WTC11 (cell line): Measurements from ENCODE around the gene RASA2. TPM values are rescaled to one million over a fixed set of nuclear protein-coding genes. Genes with fewer than 3 reads are reported as not detected.
A peak's percentile ranks its signal among the peaks of the same experiment; 100 is the strongest.

Experiments used
- ATAC-seq: fragments of 200-7000 bp; cut with Tn5 transposase; 2 replicates; pipeline ENCODE4 v1.10.0; 2021; ENCODE audit warnings: mild to moderate bottlenecking, moderate library complexity
- CTCF ChIA-PET: fragments of 300-600 bp; sonication (Branson Sonifier 250); formaldehyde crosslinking; loops from one replicate; lab custom pipeline; 2021; ENCODE audit warnings: antibody characterized with exemption; lab: Charles Lee
- POLR2A ChIA-PET: fragments of 350-600 bp; sonication (Branson Sonifier 250); formaldehyde crosslinking; loops from one replicate; lab custom pipeline; 2021; ENCODE audit warnings: antibody characterized with exemption; lab: Charles Lee
- DNase-seq: peaks from one replicate; pipeline ENCODE4 v3.0.0; 2021; ENCODE audit warnings: low spot score
- H3K27ac Mint-ChIP-seq: 2 replicates; pipeline ENCODE4 v1.8.0; 2021; ENCODE audit warnings: mixed read lengths
- H3K27me3 Mint-ChIP-seq: 2 replicates; pipeline ENCODE4 v1.8.0; 2021; ENCODE audit warnings: low read depth, mild to moderate bottlenecking, moderate library complexity, mixed read lengths
- H3K36me3 Mint-ChIP-seq: 2 replicates; pipeline ENCODE4 v1.8.0; 2021; ENCODE audit warnings: mixed read lengths
- H3K4me1 Mint-ChIP-seq: 2 replicates; pipeline ENCODE4 v1.8.0; 2022; ENCODE audit warnings: mixed read lengths
- H3K4me3 Mint-ChIP-seq: 2 replicates; pipeline ENCODE4 v1.8.0; 2021; ENCODE audit warnings: mild to moderate bottlenecking, moderate library complexity, mixed read lengths
- H3K9me3 Mint-ChIP-seq: 2 replicates; pipeline ENCODE4 v1.8.0; 2021; ENCODE audit warnings: mixed read lengths
- ARID4B ChIP-seq: sonication (generic); formaldehyde crosslinking; IDR thresholded peaks from 2 replicates; pipeline ENCODE4 v1.8.0; 2023; ENCODE audit warnings: missing genetic modification reagents, mild to moderate bottlenecking, borderline replicate concordance
- ATF1 ChIP-seq: sonication (generic); formaldehyde crosslinking; IDR thresholded peaks from 2 replicates; pipeline ENCODE4 v1.8.1; 2023; ENCODE audit warnings: mild to moderate bottlenecking, moderate library complexity, missing genetic modification reagents
- CREM ChIP-seq: sonication (generic); formaldehyde crosslinking; IDR thresholded peaks from 2 replicates; pipeline ENCODE4 v1.8.1; 2022; ENCODE audit warnings: mild to moderate bottlenecking, missing genetic modification reagents, moderate library complexity
- E2F1 ChIP-seq: sonication (generic); formaldehyde crosslinking; IDR thresholded peaks from 2 replicates; pipeline ENCODE4 v1.8.0; 2022; ENCODE audit warnings: mild to moderate bottlenecking, missing genetic modification reagents
- E2F5 ChIP-seq: sonication (generic); formaldehyde crosslinking; IDR thresholded peaks from 2 replicates; pipeline ENCODE4 v1.8.1; 2022; ENCODE audit warnings: mild to moderate bottlenecking, moderate library complexity, missing genetic modification reagents
- GTF2I ChIP-seq: fragments of 250-450 bp; sonication (Bioruptor Pico); conservative IDR thresholded peaks from 2 replicates; pipeline ENCODE4 v1.4.0; 2021; ENCODE audit warnings: mild to moderate bottlenecking
- HMGXB4 ChIP-seq: sonication (generic); formaldehyde crosslinking; IDR thresholded peaks from 2 replicates; pipeline ENCODE4 v1.8.1; 2023; ENCODE audit warnings: mild to moderate bottlenecking, moderate library complexity, missing genetic modification reagents
- IRF2 ChIP-seq: sonication (generic); formaldehyde crosslinking; IDR thresholded peaks from 2 replicates; pipeline ENCODE4 v1.8.0; 2022; ENCODE audit warnings: low read depth, missing genetic modification reagents, borderline replicate concordance
- JAZF1 ChIP-seq: fragments of 250-450 bp; sonication (Bioruptor Pico); IDR thresholded peaks from 2 replicates; pipeline ENCODE4 v1.9.0; 2021; ENCODE audit warnings: moderate library complexity, mild to moderate bottlenecking, inconsistent platforms
- MAX ChIP-seq: sonication (generic); formaldehyde crosslinking; IDR thresholded peaks from 2 replicates; pipeline ENCODE4 v1.8.0; 2022; ENCODE audit warnings: mild to moderate bottlenecking, missing genetic modification reagents
- MXD4 ChIP-seq: fragments of 250-450 bp; sonication (Bioruptor Pico); IDR thresholded peaks from 2 replicates; pipeline ENCODE4 v1.8.0; 2021; ENCODE audit warnings: mild to moderate bottlenecking, moderate library complexity, borderline replicate concordance
- NFATC4 ChIP-seq: fragments of 250-450 bp; sonication (Bioruptor Pico); IDR thresholded peaks from 2 replicates; pipeline ENCODE4 v1.9.0; 2021; ENCODE audit warnings: mild to moderate bottlenecking
- NFYB ChIP-seq: sonication (generic); formaldehyde crosslinking; conservative IDR thresholded peaks from 2 replicates; pipeline ENCODE4 v1.8.0; 2022; ENCODE audit warnings: low read depth, missing genetic modification reagents
- NR1H2 ChIP-seq: sonication (generic); formaldehyde crosslinking; IDR thresholded peaks from 2 replicates; pipeline ENCODE4 v1.9.0; 2021; ENCODE audit warnings: mild to moderate bottlenecking, moderate library complexity, missing genetic modification reagents
- NR3C1 ChIP-seq: sonication (generic); formaldehyde crosslinking; conservative IDR thresholded peaks from 2 replicates; pipeline ENCODE4 v1.8.1; 2023; ENCODE audit warnings: low read depth, mild to moderate bottlenecking, missing genetic modification reagents
- PRRX2 ChIP-seq: fragments of 250-450 bp; sonication (Bioruptor Pico); IDR thresholded peaks from 2 replicates; pipeline ENCODE4 v1.8.0; 2021; ENCODE audit warnings: mild to moderate bottlenecking
- TCF7 ChIP-seq: sonication (generic); formaldehyde crosslinking; IDR thresholded peaks from 2 replicates; pipeline ENCODE4 v1.8.0; 2022; ENCODE audit warnings: mild to moderate bottlenecking, low read depth, missing genetic modification reagents, moderate library complexity
- TEAD1 ChIP-seq: sonication (generic); formaldehyde crosslinking; IDR thresholded peaks from 2 replicates; pipeline ENCODE4 v1.8.0; 2022; ENCODE audit warnings: mild to moderate bottlenecking, missing genetic modification reagents
- TEAD4 ChIP-seq: sonication (generic); formaldehyde crosslinking; IDR thresholded peaks from 2 replicates; pipeline ENCODE4 v1.8.0; 2022; ENCODE audit warnings: mild to moderate bottlenecking, missing genetic modification reagents
- TP53 ChIP-seq: sonication (generic); formaldehyde crosslinking; IDR thresholded peaks from 2 replicates; pipeline ENCODE4 v1.8.1; 2023; ENCODE audit warnings: mild to moderate bottlenecking, missing genetic modification reagents
- ZNF219 ChIP-seq: sonication (generic); formaldehyde crosslinking; IDR thresholded peaks from 2 replicates; pipeline ENCODE4 v1.8.0; 2023; ENCODE audit warnings: missing genetic modification reagents, mild to moderate bottlenecking, borderline replicate concordance
- ZNF317 ChIP-seq: sonication (generic); formaldehyde crosslinking; IDR thresholded peaks from 2 replicates; pipeline ENCODE4 v1.8.1; 2023; ENCODE audit warnings: low read depth, mild to moderate bottlenecking, moderate library complexity, missing genetic modification reagents, borderline replicate concordance
- ZNF423 ChIP-seq: fragments of 250-450 bp; sonication (Bioruptor Pico); IDR thresholded peaks from 2 replicates; pipeline ENCODE4 v2.1.2; 2022; ENCODE audit warnings: mild to moderate bottlenecking, moderate library complexity
- ZNF671 ChIP-seq: fragments of 250-450 bp; sonication (Bioruptor Pico); IDR thresholded peaks from 2 replicates; pipeline ENCODE4 v1.8.0; 2021; ENCODE audit warnings: mild to moderate bottlenecking
- total RNA-seq: library from RNA; stranded (reverse); gene quantifications from 3 replicates; pipeline ENCODE4 v1.2.3, GENCODE V29; 2021

Gene RASA2
- total RNA-seq, 1 experiment from 2014 or later: 13.9 TPM

- ATAC-seq (peak; percentile 98), DNase-seq (no peak)
- peaks cover 18% of the 10 kb centered on the region for H3K9me3 Mint-ChIP-seq
- CTCF ChIA-PET: interaction anchor here (0.6 to 3.1 kb wide), 8 partner anchors 9 to 280 kb away, joined by 3 to 22 read pairs (median 4); no protein-coding TSS in a partner anchor
- H3K27ac Mint-ChIP-seq: no peak overlapping the region
- H3K36me3 Mint-ChIP-seq: peaks cover 15% of the 10 kb centered on the region
- TF ChIP-seq IRF2 (no peak), ZNF671 (no peak), TEAD4 (CRISPR knock-in tag) (no peak), ARID4B (CRISPR knock-in tag) (0 out of 2 replicates have a peak, but pooled peaks have one; percentile 14), CREM (no peak), MAX (no peak), NFYB (CRISPR knock-in tag) (peak; percentile 21; the same call in 1 of the 2 replicates)
- H3K4me3 Mint-ChIP-seq: no peak overlapping the region
- H3K27me3 Mint-ChIP-seq: no peaks in the 10 kb centered on the region
- POLR2A ChIA-PET: no interaction called here
- peaks cover 4% of the 10 kb centered on the region for H3K4me1 Mint-ChIP-seq
These were observed 146.1 kb downstream of the RASA2 start for GRCh38 chr3:141632779-141633374.

- Mint-ChIP-seq H3K27me3 (no peaks in the 10 kb centered on the region), H3K9me3 (peaks cover 6% of the 10 kb centered on the region), H3K27ac (no peak overlapping the region), H3K4me1 (peaks cover 14% of the 10 kb centered on the region), H3K4me3 (no peak overlapping the region), H3K36me3 (no peaks in the 10 kb centered on the region)
- CTCF ChIA-PET: interaction anchor here (1.4 kb wide), 1 partner anchor 9 kb away, joined by 3 read pairs; no protein-coding TSS in a partner anchor
- POLR2A ChIA-PET: no interaction called here
- DNase-seq (no peak), ATAC-seq (no peak)
- TF ChIP-seq ZNF423 (no peak), E2F5 (CRISPR knock-in tag) (no peak), JAZF1 (CRISPR knock-in tag) (no peak), ZNF219 (CRISPR knock-in tag) (no peak), ATF1 (CRISPR knock-in tag) (no peak), GTF2I (no peak), NFYB (CRISPR knock-in tag) (no peak), MXD4 (CRISPR knock-in tag) (no peak), TP53 (no peak), E2F1 (CRISPR knock-in tag) (no peak), PRRX2 (CRISPR knock-in tag) (no peak), ZNF317 (CRISPR knock-in tag) (no peak), TCF7 (no peak), NFATC4 (no peak), HMGXB4 (CRISPR knock-in tag) (no peak), NR3C1 (no peak), TEAD1 (CRISPR knock-in tag) (no peak), NR1H2 (CRISPR knock-in tag) (no peak)
These were observed 155.4 kb downstream of the RASA2 start for GRCh38 chr3:141642215-141642614.
